Measurements from ENCODE around the gene RAP1GAP2. TPM values are rescaled to one million over a fixed set of nuclear protein-coding genes. Genes with fewer than 3 reads are reported as not detected.

The RAP1GAP2 gene
- total RNA-seq, 1 donor from 2014 or later, result 5.7 TPM

- DNase-seq, result no peak
These were observed 151.8 kb downstream of the RAP1GAP2 start for GRCh38 chr17:2947996-2948550.

- DNase-seq, result no peak
These were observed 152.7 kb downstream of the RAP1GAP2 start for GRCh38 chr17:2948721-2949468.

GRCh38 chr17:2949469-2950044 is 153.3 kb downstream of the RAP1GAP2 start:
- no peak for DNase-seq

GRCh38 chr17:2950846-2951245 is 154.6 kb downstream of the RAP1GAP2 start:
- DNase-seq, result no peak

- no peak for DNase-seq
These were observed 156.1 kb downstream of the RAP1GAP2 start for GRCh38 chr17:2952174-2952845.

GRCh38 chr17:2954898-2955445 is 158.7 kb downstream of the RAP1GAP2 start:
- DNase-seq, result peak; percentile 19

GRCh38 chr17:2955931-2956582 is 159.8 kb downstream of the RAP1GAP2 start:
- DNase-seq, result no peak

- DNase-seq, result no peak
These were observed 161.5 kb downstream of the RAP1GAP2 start for GRCh38 chr17:2957631-2958286.

- no peak for DNase-seq
These were observed 162.5 kb downstream of the RAP1GAP2 start for GRCh38 chr17:2958706-2959222.

- DNase-seq, result no peak
These were observed 163.3 kb downstream of the RAP1GAP2 start for GRCh38 chr17:2959371-2960130.

- DNase-seq, result no peak
These were observed 165.2 kb downstream of the RAP1GAP2 start for GRCh38 chr17:2961446-2961845.

GRCh38 chr17:2962236-2962635 is 166.0 kb downstream of the RAP1GAP2 start:
- DNase-seq, result no peak

GRCh38 chr17:2962729-2963128 is 166.5 kb downstream of the RAP1GAP2 start:
- DNase-seq, result no peak

GRCh38 chr17:2963332-2964027 is 167.2 kb downstream of the RAP1GAP2 start:
- DNase-seq, result no peak

GRCh38 chr17:2964028-2964356 is 167.8 kb downstream of the RAP1GAP2 start:
- no peak for DNase-seq

- no peak for DNase-seq
These were observed 168.1 kb downstream of the RAP1GAP2 start for GRCh38 chr17:2964370-2964769.

- no peak for DNase-seq
These were observed 168.6 kb downstream of the RAP1GAP2 start for GRCh38 chr17:2964831-2965230.

GRCh38 chr17:2965621-2966595 is 169.7 kb downstream of the RAP1GAP2 start:
- no peak for DNase-seq

- DNase-seq, result peak; percentile 17
These were observed 171.3 kb downstream of the RAP1GAP2 start for GRCh38 chr17:2967515-2967914.

Data from tongue (tissue), 2 donors.